GM10266 (cell line): Measurements from ENCODE around the gene CCDC87.
"Not testable (repeated sequence)": the region's sequence is repeated elsewhere in the genome, so short reads cannot be mapped to it uniquely, and the experiment has no call there.

ENCODE experiments used
- DNase-seq: peaks from one replicate; pipeline ENCODE4 v3.0.0; 2012; ENCODE audit errors: extremely low spot score
- TF ChIP-seq, protein P1 (sequence below): IDR thresholded peaks from 2 replicates; pipeline ENCODE4 v1.5.1; 2012; ENCODE audit warnings: mild to moderate bottlenecking, low read depth; ENCODE audit not compliant: control insufficient read depth, insufficient read depth; ENCODE audit errors: missing control alignments

CCDC87 gene

DNA sequence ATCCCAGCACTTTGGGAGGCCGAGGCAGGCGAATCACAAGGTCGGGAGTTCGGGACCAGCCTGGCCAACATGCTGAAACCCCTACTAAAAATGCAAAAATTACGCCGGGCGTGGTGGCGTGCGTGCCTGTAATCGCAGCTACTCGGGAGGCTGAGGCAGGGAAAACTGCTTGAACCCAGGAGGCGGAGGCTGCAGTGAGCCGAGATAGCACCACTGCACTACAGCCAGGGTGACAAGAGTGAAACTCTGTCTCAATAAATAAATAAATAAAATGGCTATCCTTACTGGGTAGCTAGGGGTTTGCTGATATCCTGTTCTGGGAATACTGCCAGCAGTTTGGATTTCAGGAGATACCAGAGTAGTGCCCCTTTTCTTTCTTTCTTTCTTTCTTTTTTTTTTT is 21.2 kb upstream of the CCDC87 start:
- TF ChIP-seq, protein P1, sequence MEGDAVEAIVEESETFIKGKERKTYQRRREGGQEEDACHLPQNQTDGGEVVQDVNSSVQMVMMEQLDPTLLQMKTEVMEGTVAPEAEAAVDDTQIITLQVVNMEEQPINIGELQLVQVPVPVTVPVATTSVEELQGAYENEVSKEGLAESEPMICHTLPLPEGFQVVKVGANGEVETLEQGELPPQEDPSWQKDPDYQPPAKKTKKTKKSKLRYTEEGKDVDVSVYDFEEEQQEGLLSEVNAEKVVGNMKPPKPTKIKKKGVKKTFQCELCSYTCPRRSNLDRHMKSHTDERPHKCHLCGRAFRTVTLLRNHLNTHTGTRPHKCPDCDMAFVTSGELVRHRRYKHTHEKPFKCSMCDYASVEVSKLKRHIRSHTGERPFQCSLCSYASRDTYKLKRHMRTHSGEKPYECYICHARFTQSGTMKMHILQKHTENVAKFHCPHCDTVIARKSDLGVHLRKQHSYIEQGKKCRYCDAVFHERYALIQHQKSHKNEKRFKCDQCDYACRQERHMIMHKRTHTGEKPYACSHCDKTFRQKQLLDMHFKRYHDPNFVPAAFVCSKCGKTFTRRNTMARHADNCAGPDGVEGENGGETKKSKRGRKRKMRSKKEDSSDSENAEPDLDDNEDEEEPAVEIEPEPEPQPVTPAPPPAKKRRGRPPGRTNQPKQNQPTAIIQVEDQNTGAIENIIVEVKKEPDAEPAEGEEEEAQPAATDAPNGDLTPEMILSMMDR: no peak
- DNase-seq: no peak

DNA sequence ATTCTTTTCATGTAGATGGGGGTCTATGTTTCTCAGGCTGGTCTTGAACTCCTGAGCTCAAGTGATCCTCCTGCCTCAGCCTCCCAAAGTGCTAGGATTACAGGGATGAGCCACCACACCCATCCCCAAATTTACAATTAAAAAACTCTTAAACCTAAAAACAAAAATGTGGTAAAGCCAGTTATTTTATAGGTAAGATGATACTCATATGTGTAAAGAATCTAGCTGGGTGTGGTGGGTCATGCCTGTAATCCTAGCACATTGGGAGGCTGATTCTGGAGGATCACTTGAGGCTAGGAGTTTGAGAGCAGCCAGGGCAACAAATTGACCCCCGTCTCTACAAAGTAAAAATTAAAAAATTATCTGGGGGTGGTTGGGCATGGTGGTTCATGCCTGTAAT is 19.6 kb upstream of the CCDC87 start:
- TF ChIP-seq, protein P1: no peak
- DNase-seq: no peak

DNA sequence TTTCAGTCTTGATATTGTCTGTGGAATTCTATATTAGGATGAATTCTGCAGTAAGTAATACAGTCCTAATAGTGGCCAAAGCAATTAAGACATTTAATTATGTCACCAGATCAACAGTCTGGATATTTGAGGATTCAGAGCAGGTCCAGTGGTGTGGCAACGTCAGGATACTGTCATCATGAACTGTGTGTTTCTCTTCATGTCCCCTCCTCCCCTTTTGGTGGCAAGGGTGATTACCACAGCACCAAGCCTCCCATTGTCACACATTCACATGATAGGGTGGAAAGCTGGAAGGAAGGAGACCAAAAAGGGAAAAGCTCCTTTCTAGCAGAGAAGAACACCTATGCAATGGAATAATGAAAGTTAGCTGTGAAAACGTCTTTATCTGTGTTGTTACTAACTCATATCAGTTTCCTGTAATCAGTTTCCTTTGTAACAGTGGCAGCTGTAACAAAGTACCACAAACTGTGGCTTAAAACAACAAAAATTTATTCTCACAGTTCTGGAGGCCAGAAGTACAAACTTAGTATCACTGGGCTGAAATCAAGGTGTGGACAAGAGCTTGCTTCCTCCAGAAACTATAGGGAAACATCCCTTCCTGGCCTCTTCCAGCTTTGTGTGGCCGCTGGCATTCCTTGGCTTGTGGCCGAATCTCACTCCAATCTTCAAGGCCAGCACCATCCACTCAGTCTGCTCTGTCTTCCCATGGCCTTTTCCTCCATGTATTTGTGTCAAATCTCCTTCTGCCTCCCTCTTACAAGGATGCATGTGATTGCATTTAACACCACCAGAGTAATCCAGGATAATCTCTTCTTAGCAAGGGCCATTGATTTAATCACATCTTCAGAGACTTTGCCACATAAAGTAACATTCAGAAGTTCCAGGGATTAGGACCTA is 17.1 kb upstream of the CCDC87 start:
- no peak for DNase-seq
- TF ChIP-seq, protein P1: no peak

DNA sequence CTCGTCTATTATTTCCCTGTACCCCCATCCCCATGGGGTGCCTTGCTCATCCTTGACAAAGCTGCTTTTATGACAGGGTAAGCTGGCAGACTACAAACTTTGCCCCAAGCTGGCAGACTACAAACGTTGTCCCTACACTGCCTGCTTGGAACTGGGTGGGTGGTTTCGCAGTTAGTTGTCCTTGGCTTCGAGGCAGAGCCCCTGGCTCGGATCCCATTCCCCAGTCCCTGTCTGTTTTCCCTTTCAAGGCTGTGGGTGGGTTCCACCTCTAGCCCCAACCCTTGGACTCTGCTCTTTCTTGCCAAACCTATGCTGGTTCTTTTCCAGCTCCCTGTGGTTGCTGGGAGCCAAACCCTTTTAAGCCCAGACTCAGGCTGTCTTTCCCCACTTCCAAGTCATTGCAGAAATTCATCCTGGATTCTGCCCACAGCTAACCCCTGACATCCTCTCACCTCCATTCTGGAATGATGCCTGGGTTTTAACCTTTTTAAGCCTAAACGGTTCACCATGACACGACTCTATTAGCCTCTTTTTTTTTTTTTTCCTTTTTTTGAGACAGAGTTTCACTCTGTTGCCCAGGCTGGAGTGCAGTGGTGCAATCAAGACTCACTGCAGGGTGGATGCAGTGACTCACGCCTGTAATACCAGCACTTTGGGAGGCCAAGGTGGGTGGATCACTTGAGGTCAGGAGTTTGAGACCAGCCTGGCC is 14.4 kb upstream of the CCDC87 start:
- TF ChIP-seq, protein P1: no peak
- DNase-seq: no peak

DNA sequence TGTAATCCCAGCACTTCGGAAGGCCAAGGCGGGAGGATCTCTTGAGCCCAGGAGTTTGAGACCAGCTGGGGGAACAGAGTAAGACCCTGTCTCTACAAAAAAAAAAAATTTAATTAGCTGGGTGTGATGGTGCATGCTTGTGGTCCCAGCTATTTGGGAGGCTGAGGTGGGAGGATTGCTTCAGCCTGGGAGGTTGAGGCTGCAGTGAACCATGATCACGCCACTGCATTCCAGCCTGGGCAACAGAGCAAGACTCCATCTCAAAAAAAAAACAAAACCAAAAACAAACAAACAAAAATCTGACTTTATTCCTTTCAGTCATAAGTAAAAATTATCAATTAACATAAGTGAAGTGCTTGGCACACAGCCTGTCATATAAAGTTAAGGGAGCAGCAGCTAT is 13.7 kb upstream of the CCDC87 start:
- DNase-seq: not testable (repeated sequence)

DNA sequence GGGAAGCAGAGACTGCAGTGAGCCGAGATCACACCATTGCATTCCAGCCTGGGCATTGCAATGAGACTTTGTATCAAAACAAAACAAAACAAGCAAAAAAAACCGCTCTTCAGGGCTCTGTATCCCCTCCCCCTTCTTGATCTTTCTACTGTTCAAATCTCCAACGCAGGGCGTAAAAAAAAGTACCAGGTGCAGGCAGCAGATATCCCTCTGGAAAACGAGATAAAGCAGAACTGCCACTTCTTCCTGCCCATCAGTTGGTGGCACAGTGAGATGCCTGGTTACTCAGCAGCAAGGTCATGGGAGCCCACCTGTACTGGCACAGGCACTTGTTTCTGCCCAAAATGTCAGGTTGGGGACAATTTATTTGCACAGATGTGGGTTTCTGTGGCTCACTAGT is 11.3 kb upstream of the CCDC87 start:
- TF ChIP-seq, protein P1: no peak
- no peak for DNase-seq

DNA sequence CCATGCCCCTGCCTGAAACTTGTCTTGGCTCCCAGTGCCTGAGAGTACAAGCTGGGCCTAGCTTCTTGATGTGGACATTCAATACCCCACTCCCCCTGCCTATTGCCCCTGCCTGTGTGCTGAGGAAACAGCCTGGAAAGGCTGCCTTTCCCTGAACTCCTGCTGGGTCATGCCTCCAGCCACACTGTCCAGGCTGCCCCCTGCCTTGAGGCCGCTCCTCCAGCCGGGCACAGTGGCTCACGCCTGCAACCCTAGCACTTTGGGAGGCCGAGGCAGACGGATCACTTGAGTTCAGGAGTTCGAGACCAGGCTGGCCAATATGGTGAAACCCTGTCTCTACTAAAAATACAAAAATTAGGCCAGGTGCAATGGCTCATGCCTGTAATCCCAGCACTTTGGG is 10.2 kb upstream of the CCDC87 start:
- DNase-seq: no peak
- TF ChIP-seq, protein P1: no peak
